Mesendoderm (in vitro differentiated cells): ENCODE results near the gene THY1. TPM values are rescaled to one million over a fixed set of nuclear protein-coding genes. Genes with fewer than 3 reads are reported as not detected.

Experiments
- DNase-seq: peaks from one replicate; pipeline ENCODE4 v3.0.0; 2013
- H2AK5ac ChIP-seq: 2 replicates; pipeline ENCODE4 v1.6.1; 2013; ENCODE audit warnings: low read length, inconsistent platforms
- H2BK120ac ChIP-seq: 2 replicates; pipeline ENCODE4 v1.6.1; 2013; ENCODE audit warnings: low read depth, mild to moderate bottlenecking, low read length, moderate library complexity, mixed read lengths
- H2BK15ac ChIP-seq: replicated peaks from 2 replicates; pipeline ENCODE4 v1.6.1; 2013; ENCODE audit warnings: low read depth, mild to moderate bottlenecking, moderate library complexity
- H2BK5ac ChIP-seq: 2 replicates; pipeline ENCODE4 v1.6.1; 2013; ENCODE audit warnings: low read length, inconsistent platforms
- H3K18ac ChIP-seq: 2 replicates; pipeline ENCODE4 v1.6.1; 2013; ENCODE audit warnings: mild to moderate bottlenecking, low read length, mixed read lengths
- H3K23ac ChIP-seq: one replicate; pipeline ENCODE4 v1.6.1; 2013; ENCODE audit warnings: low read length
- H3K27ac ChIP-seq: 2 replicates; pipeline ENCODE4 v1.5.1; 2013; ENCODE audit warnings: low read depth, mild to moderate bottlenecking, inconsistent platforms, low read length, moderate library complexity
- H3K27me3 ChIP-seq: 2 replicates; pipeline ENCODE4 v1.6.1; 2013; ENCODE audit warnings: low read length, control low read depth, mild to moderate bottlenecking, inconsistent platforms; ENCODE audit not compliant: insufficient read depth, poor library complexity
- H3K36me3 ChIP-seq: 2 replicates; pipeline ENCODE4 v1.6.1; 2013; ENCODE audit warnings: low read length, inconsistent platforms; ENCODE audit not compliant: control insufficient read depth, insufficient read depth
- H3K4ac ChIP-seq: one replicate; pipeline ENCODE4 v1.6.1; 2013; ENCODE audit warnings: low read depth, mild to moderate bottlenecking, low read length, moderate library complexity
- H3K4me1 ChIP-seq: 2 replicates; pipeline ENCODE4 v1.6.1; 2013; ENCODE audit warnings: low read depth, low read length, inconsistent platforms; ENCODE audit not compliant: control insufficient read depth
- H3K4me2 ChIP-seq: 2 replicates; pipeline ENCODE4 v1.6.1; 2013; ENCODE audit warnings: low read length
- H3K4me3 ChIP-seq: 2 replicates; pipeline ENCODE4 v1.5.1; 2013; ENCODE audit warnings: mild to moderate bottlenecking, low read length
- H3K56ac ChIP-seq: one replicate; pipeline ENCODE4 v1.6.1; 2013; ENCODE audit warnings: low read length
- H3K79me1 ChIP-seq: 2 replicates; pipeline ENCODE4 v1.6.1; 2013; ENCODE audit warnings: low read length, inconsistent platforms
- H3K79me2 ChIP-seq: 2 replicates; pipeline ENCODE4 v1.6.1; 2013; ENCODE audit warnings: mild to moderate bottlenecking, low read length; ENCODE audit not compliant: control insufficient read depth, insufficient read depth
- H3K9ac ChIP-seq: 2 replicates; pipeline ENCODE4 v1.6.1; 2013; ENCODE audit warnings: low read length, inconsistent platforms
- H4K5ac ChIP-seq: one replicate; pipeline ENCODE4 v1.6.1; 2013; ENCODE audit warnings: low read length
- H4K8ac ChIP-seq: one replicate; pipeline ENCODE4 v1.6.1; 2013; ENCODE audit warnings: low read depth, mild to moderate bottlenecking, control low read depth, low read length, moderate library complexity
- WGBS: extraction: QIAGEN DNeasy Blood & Tissue Kit; methylation state at CpG from one replicate; pipeline ENCODE4 v1.1.7; 2013; ENCODE audit warnings: low lambda C conversion rate, missing lambda C conversion rate; ENCODE audit not compliant: insufficient coverage; ENCODE audit errors: extremely low coverage; 5-methylcytosine and 5-hydroxymethylcytosine counted together
- polyA plus RNA-seq, 2 experiments: library from polyadenylated mRNA; stranded (reverse); fragments of 200-250 nt; gene quantifications; one replicate each; pipeline ENCODE4 v1.2.3, GENCODE V29; 2013

The THY1 gene
- polyA plus RNA-seq (2013, experiment 1 of 2): 284 TPM
- polyA plus RNA-seq (2013, experiment 2 of 2): 281 TPM

DNA sequence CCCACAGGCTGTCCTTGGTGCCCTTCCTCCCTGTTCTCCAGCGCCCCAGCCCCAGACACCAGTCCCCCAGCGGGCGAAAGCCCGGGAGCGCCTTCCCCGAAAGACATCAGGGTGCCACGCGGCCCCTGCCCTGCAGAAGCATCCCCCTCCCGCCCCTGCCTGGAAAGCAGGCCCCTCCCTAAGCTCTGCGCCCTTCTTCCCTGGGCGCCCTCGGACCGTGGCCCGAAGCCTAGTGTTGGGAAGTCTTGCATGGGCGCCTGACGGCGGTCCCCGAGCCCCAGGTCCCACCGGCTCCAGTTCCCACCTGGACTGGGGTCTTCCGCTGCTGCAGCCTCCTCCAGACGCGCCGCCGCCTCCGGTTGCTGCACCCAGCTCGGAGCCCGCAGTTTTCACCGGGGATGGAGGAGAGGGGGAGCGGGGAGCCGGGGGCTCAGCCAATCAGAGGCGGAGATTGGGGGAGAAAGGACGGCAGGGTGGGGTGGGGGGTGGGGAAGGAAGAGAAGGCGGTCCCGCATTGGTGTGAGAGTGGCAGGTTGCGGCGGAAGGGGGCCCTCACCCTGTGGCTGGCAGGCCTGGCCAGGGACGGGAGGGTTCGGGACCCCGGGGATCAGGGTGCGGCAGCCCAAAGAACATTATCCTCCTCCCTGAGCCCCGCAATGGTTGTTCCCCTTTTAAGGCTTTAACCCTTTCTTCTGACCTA is at the start of gene THY1:
Gene THY1 (minus strand): TSS at position 364 of the 700 bp plus-strand sequence. CDS start 2,267 bp downstream, outside the sequence.
- no peak within 1 kb of the TSS for H2BK5ac ChIP-seq
- H3K4me1 ChIP-seq: peaks cover 12% of the 10 kb centered on the region
- H3K23ac ChIP-seq: peak within 1 kb of the TSS; percentile 1
- peaks cover 16% of the 10 kb centered on the region for H3K79me1 ChIP-seq
- peak within 1 kb of the TSS; percentile 88 for H3K18ac ChIP-seq
- no peak within 1 kb of the TSS for H2BK15ac ChIP-seq
- H3K27me3 ChIP-seq: no peaks in the 10 kb centered on the region
- H2AK5ac ChIP-seq: no peak within 1 kb of the TSS
- peak within 1 kb of the TSS; percentile 79 for H3K4me2 ChIP-seq
- no CpG with 5 or more reads among the region's 41 CpGs for WGBS
- H4K5ac ChIP-seq: no peak within 1 kb of the TSS
- peaks cover 2% of the 10 kb centered on the region for H3K36me3 ChIP-seq
- H3K56ac ChIP-seq: peak within 1 kb of the TSS; percentile 91
- peak within 1 kb of the TSS; percentile 52 for H3K4me3 ChIP-seq
- peak within 1 kb of the TSS; percentile 84 for H3K27ac ChIP-seq
- no peak within 1 kb of the TSS for H4K8ac ChIP-seq
- peak within 1 kb of the TSS; percentile 49 for H3K4ac ChIP-seq
- no peak within 1 kb of the TSS for H2BK120ac ChIP-seq
- peak within 1 kb of the TSS; percentile 77 for H3K9ac ChIP-seq
- H3K79me2 ChIP-seq: peaks cover 22% of the 10 kb centered on the region
- DNase-seq: peak; percentile 76

DNA sequence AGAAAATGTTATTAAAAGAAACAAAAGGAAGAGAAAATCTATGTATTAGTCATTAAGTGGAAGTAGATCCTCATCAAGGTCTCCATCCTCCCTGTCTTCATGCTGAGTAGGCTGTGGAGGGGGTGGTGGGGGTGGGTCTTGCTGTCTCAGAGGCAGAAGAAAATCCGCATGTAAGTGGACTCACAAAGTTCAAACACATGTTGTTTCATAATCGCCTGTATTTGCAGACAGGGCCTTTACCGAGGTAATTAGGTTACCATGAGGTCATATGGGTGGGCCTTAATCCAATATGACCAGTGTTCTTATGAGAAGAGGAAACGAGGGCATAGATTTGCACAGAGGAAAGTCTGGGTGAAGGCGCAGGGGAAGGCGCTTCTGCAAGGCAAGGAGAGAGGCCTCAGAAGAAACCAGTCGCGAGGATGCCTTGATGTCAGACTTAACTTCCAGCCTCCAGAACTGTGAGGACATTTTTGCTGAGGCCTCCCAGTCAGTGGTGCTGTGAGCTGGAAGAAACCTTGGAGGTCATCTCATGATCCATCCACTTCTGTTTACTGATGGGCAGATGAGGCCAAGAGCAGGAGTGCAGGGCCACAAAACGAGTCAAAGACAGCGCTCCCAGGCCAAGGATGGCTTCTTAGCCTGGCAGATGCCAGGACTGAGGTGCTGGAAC is 49.3 kb upstream of the THY1 start:
- Histone ChIP-seq H2BK15ac (no peak overlapping the region), H3K27ac (no peak overlapping the region), H3K79me2 (no peaks in the 10 kb centered on the region), H3K4ac (no peak overlapping the region), H4K8ac (no peak overlapping the region), H4K5ac (no peak overlapping the region), H3K4me3 (no peak overlapping the region), H3K56ac (peak overlapping the region; percentile 34), H3K4me2 (no peak overlapping the region), H2AK5ac (no peak overlapping the region), H3K18ac (no peak overlapping the region), H2BK5ac (no peak overlapping the region), H3K23ac (no peak overlapping the region), H3K79me1 (no peaks in the 10 kb centered on the region), H3K36me3 (no peaks in the 10 kb centered on the region), H3K9ac (no peak overlapping the region), H2BK120ac (no peak overlapping the region), H3K4me1 (peaks cover 3% of the 10 kb centered on the region), H3K27me3 (no peaks in the 10 kb centered on the region)
- no CpG with 5 or more reads among the region's 10 CpGs for WGBS
- no peak for DNase-seq

DNA sequence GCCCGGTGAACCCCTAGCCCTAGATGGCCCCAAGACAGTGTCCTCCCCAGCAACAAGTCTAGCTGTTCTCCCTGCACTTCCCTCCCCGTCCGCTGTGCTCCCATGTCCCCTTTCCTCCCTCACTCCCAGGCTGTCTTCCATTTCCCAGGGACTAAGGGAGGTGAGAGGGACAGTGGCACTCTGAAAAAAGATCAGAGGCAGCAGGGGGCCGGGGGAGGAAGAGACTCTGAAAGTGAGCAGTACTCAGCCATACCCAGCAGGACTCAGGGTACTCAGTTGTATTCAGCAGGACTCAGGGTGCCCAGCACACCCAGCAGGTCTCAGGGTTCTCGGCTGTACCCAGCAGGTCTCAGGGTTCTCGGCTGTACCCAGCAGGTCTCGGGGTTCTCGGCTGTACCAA is 48.4 kb upstream of the THY1 start:
- H3K4me2 ChIP-seq: no peak overlapping the region

DNA sequence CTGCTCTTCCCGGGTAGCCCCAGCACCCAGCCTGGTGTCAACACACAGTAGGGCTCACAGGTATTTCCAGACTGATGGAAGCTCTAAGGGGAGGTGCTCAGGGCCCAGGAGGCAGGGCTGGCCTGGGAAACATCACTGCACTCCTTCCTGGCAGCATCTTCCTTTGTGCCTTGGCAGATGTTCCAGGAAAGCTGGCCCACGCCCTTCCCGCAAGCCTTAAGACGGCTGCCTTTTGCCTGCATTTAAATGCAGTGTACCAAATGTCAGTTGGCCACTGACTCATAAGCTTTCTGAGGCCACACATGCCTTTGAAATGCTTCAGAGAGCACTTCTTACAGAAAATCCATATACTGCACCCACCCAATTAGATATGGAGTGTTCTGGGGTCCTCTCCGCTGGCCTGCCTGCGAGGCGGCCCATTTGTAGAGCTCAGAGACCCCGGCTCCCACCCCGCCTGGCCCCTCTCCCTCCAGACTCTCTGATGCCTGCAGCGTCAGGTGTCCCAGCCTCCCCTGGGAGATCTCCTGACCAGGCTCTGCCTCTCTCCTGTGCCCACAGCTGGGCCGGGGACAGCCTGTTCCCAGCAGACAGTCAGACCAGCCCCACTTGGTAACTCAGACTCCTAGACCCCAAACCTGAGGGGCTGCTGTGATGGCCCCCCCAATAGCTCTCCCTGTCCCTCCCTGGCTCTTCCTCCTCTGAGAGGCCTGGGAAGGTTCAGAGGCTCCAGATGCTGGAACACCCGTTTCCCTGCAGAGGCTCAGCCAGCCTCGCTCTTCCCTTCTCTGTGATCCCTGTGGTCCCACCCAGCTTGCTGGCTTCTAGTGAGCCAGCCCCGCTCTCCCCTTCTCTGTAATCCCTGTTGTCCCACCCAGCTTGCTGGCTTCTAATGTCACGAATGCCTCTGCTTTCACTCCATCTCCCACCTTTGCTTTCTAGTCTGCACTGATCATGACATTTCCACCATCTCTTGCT is 47.6 kb upstream of the THY1 start:
- Histone ChIP-seq H3K79me1 (no peaks in the 10 kb centered on the region), H3K4me2 (no peak overlapping the region), H3K27ac (no peak overlapping the region), H3K27me3 (no peaks in the 10 kb centered on the region), H3K18ac (no peak overlapping the region), H4K8ac (no peak overlapping the region), H3K23ac (no peak overlapping the region), H3K9ac (peak overlapping the region; percentile 42), H3K56ac (no peak overlapping the region), H2BK15ac (no peak overlapping the region), H2AK5ac (no peak overlapping the region), H3K36me3 (no peaks in the 10 kb centered on the region), H4K5ac (no peak overlapping the region), H2BK120ac (no peak overlapping the region), H2BK5ac (no peak overlapping the region), H3K4me1 (peaks cover 3% of the 10 kb centered on the region), H3K79me2 (no peaks in the 10 kb centered on the region), H3K4me3 (no peak overlapping the region), H3K4ac (no peak overlapping the region)
- no peak for DNase-seq
- no CpG with 5 or more reads among the region's 15 CpGs for WGBS

More for the DNA sequence above, 48.4 kb upstream of the THY1 start:
- Histone ChIP-seq H3K27me3 (no peaks in the 10 kb centered on the region), H3K9ac (peak overlapping the region; percentile 42), H3K18ac (no peak overlapping the region), H3K56ac (no peak overlapping the region), H2BK15ac (no peak overlapping the region), H3K4me3 (no peak overlapping the region), H3K27ac (no peak overlapping the region), H3K36me3 (no peaks in the 10 kb centered on the region), H4K8ac (no peak overlapping the region), H2BK120ac (no peak overlapping the region), H3K79me2 (no peaks in the 10 kb centered on the region), H3K23ac (no peak overlapping the region), H2AK5ac (no peak overlapping the region), H3K79me1 (no peaks in the 10 kb centered on the region), H2BK5ac (no peak overlapping the region), H3K4me1 (peaks cover 3% of the 10 kb centered on the region), H3K4ac (no peak overlapping the region), H4K5ac (no peak overlapping the region)
- no CpG with 5 or more reads among the region's 8 CpGs for WGBS
- peak; percentile 61 for DNase-seq

DNA sequence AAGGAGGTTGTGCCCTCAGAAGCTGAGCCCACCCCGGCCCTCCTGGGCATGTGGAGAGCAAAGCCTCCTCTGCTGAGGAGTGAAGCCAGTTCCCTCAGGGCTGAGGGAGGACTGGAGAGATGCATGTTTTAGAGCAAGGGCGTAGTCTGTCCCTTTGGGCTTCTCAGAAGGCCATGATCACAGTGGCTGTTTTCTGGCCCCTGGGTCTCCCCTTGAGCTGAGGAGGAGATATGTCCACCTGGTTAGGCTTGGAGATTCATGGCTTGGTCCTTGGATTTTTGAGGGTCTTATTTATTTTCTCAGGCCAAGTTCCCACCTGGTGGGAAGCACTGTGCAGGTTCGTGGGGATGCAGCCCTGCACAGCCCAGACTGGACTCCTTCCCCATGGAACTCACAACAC is 46.5 kb upstream of the THY1 start:
- DNase-seq: no peak
- Histone ChIP-seq H3K56ac (no peak overlapping the region), H4K8ac (no peak overlapping the region), H3K79me2 (no peaks in the 10 kb centered on the region), H3K4me3 (no peak overlapping the region), H2BK120ac (no peak overlapping the region), H3K36me3 (no peaks in the 10 kb centered on the region), H3K18ac (no peak overlapping the region), H3K4ac (no peak overlapping the region), H2AK5ac (no peak overlapping the region), H3K9ac (no peak overlapping the region), H2BK15ac (no peak overlapping the region), H3K79me1 (no peaks in the 10 kb centered on the region), H3K27ac (no peak overlapping the region), H3K27me3 (no peaks in the 10 kb centered on the region), H2BK5ac (no peak overlapping the region), H3K23ac (no peak overlapping the region), H3K4me2 (no peak overlapping the region), H3K4me1 (peaks cover 3% of the 10 kb centered on the region), H4K5ac (no peak overlapping the region)
- WGBS: no CpG with 5 or more reads among the region's 3 CpGs
